ENCODE results near the gene MAP3K12. TPM values are rescaled to one million over a fixed set of nuclear protein-coding genes. Genes with fewer than 3 reads are reported as not detected.
"Not testable (repeated sequence)": the region's sequence is repeated elsewhere in the genome, so short reads cannot be mapped to it uniquely, and the experiment has no call there.

The MAP3K12 gene
- total RNA-seq, 2 experiments from 2014 or later = 6.0 to 8.2 TPM

DNA sequence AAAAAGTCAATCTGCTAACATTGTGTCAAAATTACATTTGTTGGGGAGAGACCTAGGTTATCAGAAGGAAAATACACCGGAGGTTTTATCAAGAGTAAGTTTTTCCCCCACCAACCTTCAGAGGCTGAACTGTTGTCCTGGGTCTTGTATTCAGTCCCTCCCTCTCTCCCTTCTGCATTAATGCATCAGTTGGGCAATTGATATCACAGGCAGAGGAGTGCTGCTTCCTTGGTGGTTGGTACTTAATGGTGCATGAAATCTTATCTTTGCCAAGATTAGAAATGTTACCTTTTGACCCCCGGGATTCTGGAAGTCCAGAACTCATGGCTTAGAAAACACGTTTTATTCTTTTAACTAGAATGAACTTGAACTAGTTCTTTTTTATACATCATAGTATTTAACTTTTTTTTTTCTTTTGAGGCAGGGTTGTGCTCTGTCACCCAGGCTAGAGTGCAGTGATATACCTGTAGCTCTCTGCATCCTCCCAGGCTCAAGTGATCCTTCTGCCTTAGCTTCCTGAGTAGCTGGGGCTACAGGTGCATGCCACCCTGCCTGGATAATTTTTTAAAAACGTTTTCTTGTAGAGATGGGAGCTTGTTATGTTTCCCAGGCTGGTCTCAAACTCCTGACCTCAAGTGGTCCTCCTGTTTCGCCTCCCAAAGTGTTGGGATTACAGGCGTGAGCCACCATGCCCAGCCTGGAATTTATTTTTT, 42.4 kb downstream of the MAP3K12 start:
- no peak overlapping the region for H3K27ac Mint-ChIP-seq
- CTCF ChIA-PET = no interaction called here

DNA sequence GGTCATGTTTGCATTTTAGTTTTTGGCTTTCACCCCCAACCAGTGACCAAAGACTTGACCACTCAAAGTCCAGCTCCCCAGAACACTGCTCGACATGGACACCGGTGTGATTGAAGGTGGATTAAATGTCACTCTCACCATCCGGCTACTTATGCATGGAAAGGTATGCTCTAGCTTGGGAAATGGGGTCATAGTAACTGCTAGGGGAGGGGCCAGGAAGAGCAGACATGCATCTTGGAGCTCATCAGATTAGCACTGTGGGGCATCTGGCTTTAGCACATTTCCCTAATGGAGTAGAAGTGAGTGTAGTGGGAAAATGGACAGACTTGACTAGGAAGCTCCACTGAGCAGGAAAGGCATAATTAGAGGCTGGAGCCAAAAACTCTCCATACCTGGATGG, 44.6 kb downstream of the MAP3K12 start:
- peaks cover 60% of the 10 kb centered on the region for H3K36me3 Mint-ChIP-seq (ENCODE audit: low read depth)
- intact Hi-C loops (cut with micrococcal nuclease) = loop anchor here (5.0 to 10.0 kb wide), 2 partner anchors 272 to 420 kb away; partner anchors contain the start of genes CSAD and ZNF740
- CTCF ChIA-PET = interaction anchor here (3.3 kb wide), 1 partner anchor 21 kb away, joined by 25 read pairs; no protein-coding TSS in a partner anchor
- H3K4me3 Mint-ChIP-seq = peak overlapping the region; percentile 6
- peak overlapping the region; percentile 70 for H3K27ac Mint-ChIP-seq
- DNase-seq = no peak
- H3K9me3 Mint-ChIP-seq = no peaks in the 10 kb centered on the region
- H3K4me1 Mint-ChIP-seq (ENCODE audit: low read depth) = peaks cover 48% of the 10 kb centered on the region
- H3K27me3 Mint-ChIP-seq (ENCODE audit: low read depth) = no peaks in the 10 kb centered on the region

More for the DNA sequence above, 42.4 kb downstream of the MAP3K12 start:
- Mint-ChIP-seq H3K27me3 (ENCODE audit: low read depth) (no peaks in the 10 kb centered on the region), H3K36me3 (ENCODE audit: low read depth) (peaks cover 78% of the 10 kb centered on the region), H3K4me1 (ENCODE audit: low read depth) (peaks cover 59% of the 10 kb centered on the region), H3K9me3 (no peaks in the 10 kb centered on the region), H3K4me3 (no peak overlapping the region)
- intact Hi-C loops (cut with micrococcal nuclease) = loop anchor here (10.0 kb wide), 1 partner anchor 422 kb away; no protein-coding TSS in a partner anchor
- DNase-seq = no peak

DNA sequence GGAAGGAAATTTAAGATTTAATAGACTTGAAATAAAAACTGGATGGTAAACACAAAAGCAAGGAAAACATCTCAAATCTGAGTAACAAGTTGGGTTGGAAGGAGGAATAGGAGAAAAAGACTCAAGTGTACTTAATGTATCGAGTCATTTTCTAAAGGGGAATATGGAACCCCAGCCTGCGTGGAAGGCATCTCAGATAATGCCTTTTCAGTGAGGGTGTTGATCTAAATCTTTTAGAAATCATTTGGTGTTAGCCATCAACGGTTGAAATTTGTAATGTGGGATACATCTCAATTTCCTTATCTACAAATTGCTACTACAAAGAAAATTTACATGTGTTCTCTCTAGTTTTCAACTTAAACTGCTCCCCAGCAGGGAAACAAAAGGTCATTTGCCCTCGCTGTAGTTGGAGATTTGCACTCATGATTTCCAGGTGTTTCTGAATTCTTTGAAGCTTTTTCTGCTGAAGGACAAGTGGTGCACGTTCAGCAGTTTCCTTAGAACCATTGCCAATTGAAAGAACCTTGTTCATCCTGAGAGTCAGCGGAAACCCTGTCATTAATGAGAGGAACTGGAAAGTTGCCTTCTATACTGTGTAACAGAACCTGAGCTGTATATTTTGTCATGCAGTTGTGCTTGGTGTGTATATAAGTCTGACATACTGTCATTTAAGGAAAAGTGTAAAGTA, 45.2 kb downstream of the MAP3K12 start:
- Mint-ChIP-seq H3K4me3 (peak overlapping the region; percentile 99), H3K36me3 (ENCODE audit: low read depth) (peaks cover 57% of the 10 kb centered on the region), H3K27me3 (ENCODE audit: low read depth) (no peaks in the 10 kb centered on the region), H3K4me1 (ENCODE audit: low read depth) (peaks cover 45% of the 10 kb centered on the region), H3K9me3 (no peaks in the 10 kb centered on the region), H3K27ac (peak overlapping the region; percentile 70)
- CTCF ChIA-PET = interaction anchor here (1.6 to 3.3 kb wide), 3 partner anchors 22 to 133 kb away, joined by 4 to 25 read pairs (median 5); partner anchors contain the start of genes AAAS and TARBP2
- no peak for DNase-seq
- intact Hi-C loops (cut with micrococcal nuclease) = loop anchor here (2.0 to 10.0 kb wide), 3 partner anchors 272 to 827 kb away; partner anchors contain the start of genes CBX5, CSAD, HNRNPA1 and ZNF740

DNA sequence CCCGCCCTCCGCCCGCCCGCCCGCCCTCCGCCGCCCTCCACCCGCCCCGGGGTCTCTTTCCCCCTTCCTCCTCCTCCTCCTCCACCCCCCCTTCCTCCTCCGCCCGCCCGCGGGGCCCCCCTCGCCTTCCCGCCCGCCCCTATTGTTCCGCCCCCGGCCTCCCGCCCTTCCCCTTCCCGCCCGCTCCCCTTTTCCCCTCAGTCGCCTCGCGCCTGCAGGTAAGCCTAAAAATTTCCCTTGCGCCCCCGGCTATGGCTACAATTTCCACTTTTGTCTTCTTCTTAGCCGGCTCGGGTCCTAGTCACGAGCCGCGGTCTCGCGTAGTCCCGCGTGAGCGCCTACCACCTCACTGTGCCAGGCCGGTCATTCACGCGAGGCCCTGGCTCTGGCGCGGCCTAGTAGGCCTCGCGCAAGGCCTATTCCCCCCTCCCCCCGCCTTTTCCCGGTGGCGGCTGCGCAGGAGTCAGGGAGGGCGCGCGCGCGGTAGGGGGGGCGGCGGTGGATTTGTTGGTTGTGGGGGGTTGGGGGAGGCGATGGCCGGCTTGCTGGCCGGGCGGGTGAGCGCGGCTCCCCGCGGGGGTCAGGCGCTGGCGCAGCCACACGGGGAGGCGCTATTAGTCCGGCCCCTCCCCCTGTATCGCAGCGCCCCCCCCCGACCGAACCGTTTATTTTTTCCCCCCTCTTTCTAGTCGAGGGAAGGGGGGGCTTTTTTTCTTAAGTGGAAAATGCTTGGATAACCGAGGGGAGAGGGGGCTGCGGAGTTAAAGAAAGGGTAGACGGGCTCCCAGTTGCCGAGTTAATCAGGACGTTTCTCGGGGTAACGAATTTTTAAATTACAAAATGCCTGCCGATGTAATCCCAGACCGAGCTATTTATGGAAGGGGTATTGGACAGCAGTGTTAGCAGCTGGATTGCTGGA, 46.8 kb downstream of the MAP3K12 start:
- CTCF ChIA-PET = interaction anchor here (0.7 to 3.3 kb wide), 5 partner anchors 23 to 131 kb away, joined by 3 to 25 read pairs (median 4); partner anchors contain the start of genes AAAS and TARBP2
- peak overlapping the region; percentile 99 for H3K4me3 Mint-ChIP-seq
- peak overlapping the region; percentile 99 for H3K27ac Mint-ChIP-seq
- H3K4me1 Mint-ChIP-seq (ENCODE audit: low read depth) = peaks cover 36% of the 10 kb centered on the region
- no peaks in the 10 kb centered on the region for H3K27me3 Mint-ChIP-seq (ENCODE audit: low read depth)
- H3K9me3 Mint-ChIP-seq = no peaks in the 10 kb centered on the region
- intact Hi-C loops (cut with micrococcal nuclease) = loop anchor here (1.0 to 10.0 kb wide), 7 partner anchors 31 to 828 kb away; partner anchors contain the start of genes ATP5MC2, CBX5, CSAD and ESPL1
- peaks cover 55% of the 10 kb centered on the region for H3K36me3 Mint-ChIP-seq (ENCODE audit: low read depth)
- DNase-seq = peak; percentile 70

DNA sequence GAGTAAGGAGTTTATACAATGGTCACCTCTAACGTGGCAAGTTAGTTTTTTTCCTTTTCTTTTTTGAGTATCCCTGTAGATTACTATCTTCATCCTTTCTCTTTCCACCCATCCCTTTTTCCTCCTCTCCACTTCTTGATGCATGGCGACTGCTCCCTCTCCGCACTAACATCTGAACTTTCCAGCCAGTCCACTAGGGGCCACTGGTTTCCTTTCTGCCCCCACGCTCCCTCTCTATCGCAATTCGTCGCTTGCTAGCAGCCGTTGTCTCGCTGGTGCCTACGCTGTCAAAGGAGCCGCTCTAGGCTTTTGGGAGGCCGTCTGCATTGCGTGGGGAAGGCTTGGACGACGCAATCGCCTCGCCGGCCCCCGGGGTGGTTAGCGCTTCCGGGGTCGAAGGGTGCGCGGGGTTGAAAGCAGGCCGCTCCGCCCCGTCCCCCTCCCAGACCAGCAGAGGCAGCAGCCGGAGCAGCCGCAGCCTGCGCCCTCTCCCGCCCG, 47.5 kb downstream of the MAP3K12 start, which contains the start of gene PCBP2:
Gene PCBP2 (plus strand): TSS at position 442 of the 498 bp plus-strand sequence. CDS start 2,699 bp downstream, outside the sequence.
- peak within 1 kb of the TSS; percentile 99 for H3K27ac Mint-ChIP-seq
- H3K27me3 Mint-ChIP-seq (ENCODE audit: low read depth) = no peaks in the 10 kb centered on the region
- H3K4me1 Mint-ChIP-seq (ENCODE audit: low read depth) = peaks cover 36% of the 10 kb centered on the region
- H3K36me3 Mint-ChIP-seq (ENCODE audit: low read depth) = peaks cover 53% of the 10 kb centered on the region
- intact Hi-C loops (cut with micrococcal nuclease) = loop anchor here (1.0 to 10.0 kb wide), 13 partner anchors 10 to 829 kb away; partner anchors contain the start of genes ATF7, ATP5MC2, CBX5 and CSAD
- CTCF ChIA-PET = interaction anchor here (1.0 to 1.7 kb wide), 2 partner anchors 11 to 42 kb away, joined by 5 to 7 read pairs; partner anchors contain the start of gene PRR13
- no peaks in the 10 kb centered on the region for H3K9me3 Mint-ChIP-seq
- peak; percentile 99 for DNase-seq
- peak within 1 kb of the TSS; percentile 99 for H3K4me3 Mint-ChIP-seq

DNA sequence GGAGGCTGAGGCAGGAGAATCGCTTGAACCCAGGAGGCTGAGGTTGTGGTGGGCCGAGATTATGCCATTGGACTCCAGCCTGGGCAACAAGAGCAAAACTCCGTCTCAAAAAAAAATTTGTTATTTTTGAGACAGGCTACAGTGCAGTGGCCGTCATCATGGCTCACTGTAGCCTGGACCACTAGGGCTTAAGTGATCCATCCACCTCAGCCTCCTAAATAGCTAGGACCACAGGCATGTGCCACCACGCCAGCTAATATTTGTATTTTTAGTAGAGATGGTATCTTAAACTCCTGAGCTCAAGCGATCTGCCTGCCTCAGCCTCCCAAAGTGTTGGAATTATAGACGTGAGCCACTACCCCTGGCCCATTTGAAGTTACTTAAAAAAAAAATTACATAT, 48.3 kb downstream of the MAP3K12 start:
- Mint-ChIP-seq H3K9me3 (no peaks in the 10 kb centered on the region), H3K4me3 (peak overlapping the region; percentile 24), H3K27ac (peak overlapping the region; percentile 66), H3K36me3 (ENCODE audit: low read depth) (peaks cover 50% of the 10 kb centered on the region), H3K4me1 (ENCODE audit: low read depth) (peaks cover 37% of the 10 kb centered on the region), H3K27me3 (ENCODE audit: low read depth) (no peaks in the 10 kb centered on the region)
- CTCF ChIA-PET = interaction anchor here (0.9 to 1.7 kb wide), 3 partner anchors 10 to 43 kb away, joined by 3 to 7 read pairs (median 5); partner anchors contain the start of gene PRR13
- no peak for DNase-seq
- intact Hi-C loops (cut with micrococcal nuclease) = loop anchor here (1.0 to 10.0 kb wide), 8 partner anchors 10 to 445 kb away; partner anchors contain the start of genes ATF7, CSAD, EIF4B and PRR13

DNA sequence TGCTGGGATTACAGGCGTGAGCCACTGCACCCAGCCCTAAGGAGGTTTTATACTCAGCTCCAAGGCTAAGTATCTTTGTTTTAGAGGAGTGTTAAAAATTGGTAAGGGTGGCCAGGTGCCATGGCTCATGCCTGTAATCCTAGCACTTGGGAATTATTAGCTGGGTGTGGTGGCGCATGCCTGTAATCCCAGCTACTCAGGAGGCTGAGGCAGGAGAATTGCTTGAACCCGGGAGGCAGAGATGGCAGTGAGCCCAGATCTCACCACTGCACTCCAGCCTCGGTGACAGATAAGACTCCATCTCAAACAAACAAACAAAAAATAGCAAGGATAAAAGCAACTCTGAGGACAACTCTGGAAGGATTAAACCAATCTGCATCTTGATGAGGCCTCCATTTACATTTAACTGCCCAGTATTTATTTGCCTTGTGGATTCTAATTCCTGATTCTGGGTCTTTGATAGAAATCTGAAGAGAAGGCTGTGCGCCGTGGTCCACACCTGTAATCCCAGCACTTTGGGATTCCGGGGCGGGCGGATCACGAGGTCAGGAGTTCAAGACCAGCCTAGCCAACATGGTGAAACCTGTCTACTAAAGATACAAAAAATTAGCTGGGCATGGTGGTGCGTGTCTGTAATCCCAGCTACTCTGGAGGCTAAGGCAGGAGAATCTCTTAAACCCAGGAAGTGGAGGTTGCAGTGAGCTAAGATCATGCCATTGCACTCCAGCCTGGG, 54.5 kb downstream of the MAP3K12 start:
- H3K27me3 Mint-ChIP-seq (ENCODE audit: low read depth); H3K9me3 Mint-ChIP-seq; H3K4me3 Mint-ChIP-seq; intact Hi-C loops (cut with micrococcal nuclease); DNase-seq: not testable (repeated sequence)
- peaks cover 40% of the 10 kb centered on the region for H3K36me3 Mint-ChIP-seq (ENCODE audit: low read depth)
- CTCF ChIA-PET = interaction anchor here (0.6 to 1.3 kb wide), 3 partner anchors 24 to 65 kb away, joined by 4 to 7 read pairs (median 6); partner anchors contain the start of gene SP1
- H3K4me1 Mint-ChIP-seq (ENCODE audit: low read depth) = peaks cover 40% of the 10 kb centered on the region
- H3K27ac Mint-ChIP-seq = peak overlapping the region; percentile 59

DNA sequence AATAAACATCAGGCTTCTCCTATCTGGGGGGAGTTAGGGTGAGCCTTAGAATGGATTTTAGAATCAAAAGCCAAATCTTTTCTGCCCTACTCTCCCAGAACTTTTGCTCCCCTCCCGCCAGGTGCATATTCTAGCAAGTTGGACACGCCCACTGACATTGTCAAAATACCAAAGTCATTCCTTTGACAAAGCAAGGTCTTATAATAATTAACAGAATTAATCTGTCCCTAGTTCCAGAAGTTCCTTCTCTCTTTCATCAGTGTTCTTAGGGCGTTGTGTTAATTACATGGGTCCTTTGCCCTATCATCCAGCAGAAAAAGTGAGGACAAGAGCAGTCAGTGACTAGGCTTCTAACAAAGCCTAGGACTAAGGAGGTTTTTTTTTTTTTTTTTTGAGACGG, 55.3 kb downstream of the MAP3K12 start:
- Mint-ChIP-seq H3K4me1 (ENCODE audit: low read depth) (peaks cover 40% of the 10 kb centered on the region), H3K9me3 (no peaks in the 10 kb centered on the region), H3K27me3 (ENCODE audit: low read depth) (no peaks in the 10 kb centered on the region), H3K27ac (peak overlapping the region; percentile 74), H3K4me3 (peak overlapping the region; percentile 39), H3K36me3 (ENCODE audit: low read depth) (peaks cover 40% of the 10 kb centered on the region)
- intact Hi-C loops (cut with micrococcal nuclease) = no loop called here
- CTCF ChIA-PET = interaction anchor here (0.6 kb wide), 1 partner anchor 55 kb away, joined by 4 read pairs; no protein-coding TSS in a partner anchor
- no peak for DNase-seq

DNA sequence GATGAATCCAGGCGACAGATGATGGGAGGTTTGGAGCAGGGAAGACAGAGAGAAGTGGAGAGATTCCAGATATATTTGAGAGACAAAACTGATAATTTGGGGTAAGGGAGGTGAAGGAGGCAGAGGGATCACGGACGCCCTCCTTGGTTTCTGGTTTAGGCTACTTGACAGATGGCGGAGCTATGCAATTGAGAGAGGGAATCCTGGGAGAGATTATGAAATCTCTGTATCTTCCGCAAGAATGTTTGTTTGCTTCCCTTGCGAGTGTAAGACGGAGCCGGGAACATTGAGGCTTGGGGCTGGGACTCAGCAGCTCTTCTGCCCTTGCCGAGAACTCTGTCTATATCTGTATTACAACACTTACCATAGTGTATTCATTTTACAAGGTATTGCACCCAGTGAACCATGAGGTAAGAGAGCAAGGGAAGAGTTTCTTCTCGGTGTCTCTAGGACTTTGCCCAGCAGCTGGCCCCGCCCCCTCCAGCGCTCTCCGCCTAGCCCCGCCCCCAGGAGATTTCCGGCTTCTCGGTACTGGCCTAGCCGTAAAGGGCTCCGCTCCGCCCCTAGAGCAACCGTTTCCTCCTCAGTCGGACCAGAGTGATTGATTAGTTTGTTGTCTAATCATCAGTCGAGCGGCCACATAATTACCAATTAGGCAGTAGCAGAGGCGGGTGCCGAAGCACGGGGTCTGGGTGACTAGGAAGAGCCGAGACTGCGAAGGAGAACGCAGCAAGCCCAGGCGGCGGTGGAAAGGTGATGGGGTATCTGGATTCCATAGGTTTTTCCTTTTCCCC, 58.0 kb downstream of the MAP3K12 start, which contains the start of gene PRR13:
Gene PRR13 (plus strand): TSS at position 695 of the 794 bp plus-strand sequence. CDS start 981 bp downstream, outside the sequence.
- Mint-ChIP-seq H3K4me3 (peak within 1 kb of the TSS; percentile 90), H3K9me3 (no peaks in the 10 kb centered on the region), H3K27me3 (ENCODE audit: low read depth) (no peaks in the 10 kb centered on the region), H3K36me3 (ENCODE audit: low read depth) (peaks cover 29% of the 10 kb centered on the region), H3K27ac (peak within 1 kb of the TSS; percentile 98), H3K4me1 (ENCODE audit: low read depth) (peaks cover 38% of the 10 kb centered on the region)
- CTCF ChIA-PET = interaction anchor here (0.6 to 2.4 kb wide), 8 partner anchors 10 to 204 kb away, joined by 3 to 7 read pairs (median 4); no protein-coding TSS in a partner anchor
- peak; percentile 100 for DNase-seq
- intact Hi-C loops (cut with micrococcal nuclease) = loop anchor here (1.0 to 2.0 kb wide), 8 partner anchors 10 to 220 kb away; partner anchors contain the start of genes ATF7, PFDN5 and SP1

DNA sequence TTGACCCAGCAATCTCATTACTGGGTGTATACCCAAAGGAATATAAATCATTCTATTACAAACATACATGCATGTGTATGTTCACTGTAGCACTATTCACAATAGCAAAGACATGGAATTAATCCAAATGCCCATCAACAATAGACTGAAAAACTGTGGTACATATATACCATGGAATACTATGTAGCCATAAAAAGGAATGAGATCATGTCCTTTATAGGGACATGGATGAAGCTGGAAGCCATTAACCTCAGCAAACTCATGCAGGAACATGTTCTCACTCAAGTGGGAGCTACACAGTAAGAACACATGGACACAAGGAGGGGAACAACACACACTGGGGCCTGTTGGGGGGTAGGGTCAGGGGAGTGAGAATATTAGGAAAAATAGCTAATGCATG, 59.7 kb downstream of the MAP3K12 start:
- DNase-seq; H3K27me3 Mint-ChIP-seq (ENCODE audit: low read depth); H3K9me3 Mint-ChIP-seq; intact Hi-C loops (cut with micrococcal nuclease); H3K27ac Mint-ChIP-seq; H3K4me3 Mint-ChIP-seq: not testable (repeated sequence)
- Mint-ChIP-seq H3K36me3 (ENCODE audit: low read depth) (peaks cover 19% of the 10 kb centered on the region), H3K4me1 (ENCODE audit: low read depth) (peaks cover 22% of the 10 kb centered on the region)
- CTCF ChIA-PET = interaction anchor here (0.8 to 2.4 kb wide), 3 partner anchors 69 to 87 kb away, joined by 3 to 6 read pairs (median 5); no protein-coding TSS in a partner anchor
